ENCODE results near the gene MMP1. TPM values are rescaled to one million over a fixed set of nuclear protein-coding genes. Genes with fewer than 3 reads are reported as not detected.

MMP1 gene
- total RNA-seq, 3 donors from 2014 or later (not counting 1 experiment from before 2014, with no cell fraction given) = not detected

GRCh38 chr11:102810950-102811660, 13.1 kb upstream of the MMP1 start:
- Mint-ChIP-seq H3K9me3 (peaks cover 3 to 5% of the 10 kb centered on the region in 2 donors), H3K4me1 (no peaks in the 10 kb centered on the region), H3K27me3 (ENCODE audit: low read depth in 2 of 2) (peaks cover 0 to 9% of the 10 kb centered on the region in 2 donors), H3K36me3 (no peaks in the 10 kb centered on the region), H3K27ac (no peak overlapping the region), H3K4me3 (no peak overlapping the region)
- intact Hi-C loops (cut with micrococcal nuclease) = no loop called here
- WGBS (ENCODE audit: insufficient coverage) = 19% methylated on average over 3 of the region's 3 CpGs
- no peaks in the 10 kb centered on the region for H3K36me3 ChIP-seq (ENCODE audit: control insufficient read depth, insufficient read depth, low read length)
- H3K4me3 ChIP-seq (ENCODE audit: low read length) = no peak overlapping the region
- H3K9me3 ChIP-seq (ENCODE audit: control insufficient read depth, insufficient read depth, low read length) = no peaks in the 10 kb centered on the region
- H3K4me1 ChIP-seq (ENCODE audit: control insufficient read depth, insufficient read depth, low read length) = no peaks in the 10 kb centered on the region
- DNase-seq = no peak
- no peak for ATAC-seq
- H3K27ac ChIP-seq (ENCODE audit: low read length) = no peak overlapping the region
- TF ChIP-seq CTCF (IDR thresholded peaks at IDR 0.05) = no peak
- H3K27me3 ChIP-seq (ENCODE audit: control insufficient read depth, insufficient read depth, low read length) = no peaks in the 10 kb centered on the region

- Histone ChIP-seq H3K4me3 (ENCODE audit: low read length) (no peak overlapping the region), H3K27ac (ENCODE audit: low read length) (no peak overlapping the region), H3K9me3 (ENCODE audit: control insufficient read depth, insufficient read depth, low read length) (no peaks in the 10 kb centered on the region), H3K27me3 (ENCODE audit: control insufficient read depth, insufficient read depth, low read length) (no peaks in the 10 kb centered on the region), H3K36me3 (ENCODE audit: control insufficient read depth, insufficient read depth, low read length) (no peaks in the 10 kb centered on the region), H3K4me1 (ENCODE audit: control insufficient read depth, insufficient read depth, low read length) (no peaks in the 10 kb centered on the region)
- Mint-ChIP-seq H3K4me1 (no peaks in the 10 kb centered on the region), H3K27ac (no peak overlapping the region), H3K4me3 (no peak overlapping the region), H3K9me3 (peaks cover 0 to 5% of the 10 kb centered on the region in 2 donors), H3K27me3 (ENCODE audit: low read depth in 2 of 2) (peaks cover 3 to 9% of the 10 kb centered on the region in 2 donors), H3K36me3 (no peaks in the 10 kb centered on the region)
- ATAC-seq (no peak), DNase-seq (no peak)
- intact Hi-C loops (cut with micrococcal nuclease) = no loop called here
- no peak for TF ChIP-seq CTCF (IDR thresholded peaks at IDR 0.05)
- 71% methylated on average over 2 of the region's 2 CpGs for WGBS (ENCODE audit: insufficient coverage)
Measured at GRCh38 chr11:102809971-102810370, 12.0 kb upstream of the MMP1 start.

- intact Hi-C loops (cut with micrococcal nuclease) = no loop called here
- TF ChIP-seq CTCF (IDR thresholded peaks at IDR 0.05) = no peak
- H3K27me3 ChIP-seq (ENCODE audit: control insufficient read depth, insufficient read depth, low read length) = no peaks in the 10 kb centered on the region
- no peak for ATAC-seq
- H3K9me3 Mint-ChIP-seq = peaks cover 0 to 4% of the 10 kb centered on the region in 2 donors
- H3K27ac ChIP-seq (ENCODE audit: low read length) = no peak overlapping the region
- H3K36me3 Mint-ChIP-seq = no peaks in the 10 kb centered on the region
- H3K4me3 ChIP-seq (ENCODE audit: low read length) = no peak overlapping the region
- WGBS (ENCODE audit: insufficient coverage) = 61% methylated on average over 19 of the region's 19 CpGs
- no peaks in the 10 kb centered on the region for H3K9me3 ChIP-seq (ENCODE audit: control insufficient read depth, insufficient read depth, low read length)
- H3K27ac Mint-ChIP-seq = no peak overlapping the region
- no peak for DNase-seq
- no peak overlapping the region for H3K4me3 Mint-ChIP-seq
- peaks cover 3 to 9% of the 10 kb centered on the region in 2 donors for H3K27me3 Mint-ChIP-seq (ENCODE audit: low read depth in 2 of 2)
- no peaks in the 10 kb centered on the region for H3K4me1 Mint-ChIP-seq
- H3K36me3 ChIP-seq (ENCODE audit: control insufficient read depth, insufficient read depth, low read length) = no peaks in the 10 kb centered on the region
- H3K4me1 ChIP-seq (ENCODE audit: control insufficient read depth, insufficient read depth, low read length) = no peaks in the 10 kb centered on the region
Measured at GRCh38 chr11:102807921-102808320, 10.0 kb upstream of the MMP1 start.

GRCh38 chr11:102806296-102806695, 8.3 kb upstream of the MMP1 start:
- Mint-ChIP-seq H3K9me3 (peaks cover 0 to 3% of the 10 kb centered on the region in 2 donors), H3K27ac (no peak overlapping the region), H3K36me3 (no peaks in the 10 kb centered on the region), H3K27me3 (ENCODE audit: low read depth in 2 of 2) (peaks cover 3 to 9% of the 10 kb centered on the region in 2 donors), H3K4me1 (no peaks in the 10 kb centered on the region), H3K4me3 (no peak overlapping the region)
- TF ChIP-seq CTCF (IDR thresholded peaks at IDR 0.05) = no peak
- Histone ChIP-seq H3K27me3 (ENCODE audit: control insufficient read depth, insufficient read depth, low read length) (no peaks in the 10 kb centered on the region), H3K36me3 (ENCODE audit: control insufficient read depth, insufficient read depth, low read length) (no peaks in the 10 kb centered on the region), H3K27ac (ENCODE audit: low read length) (no peak overlapping the region), H3K4me1 (ENCODE audit: control insufficient read depth, insufficient read depth, low read length) (no peaks in the 10 kb centered on the region), H3K9me3 (ENCODE audit: control insufficient read depth, insufficient read depth, low read length) (no peaks in the 10 kb centered on the region), H3K4me3 (ENCODE audit: low read length) (no peak overlapping the region)
- intact Hi-C loops (cut with micrococcal nuclease) = no loop called here
- ATAC-seq = no peak
- no peak for DNase-seq
- 89% methylated on average over 3 of the region's 3 CpGs for WGBS (ENCODE audit: insufficient coverage)
